Activated CD8-positive, alpha-beta T cell treated with anti-CD3 and anti-CD28 coated beads for 36 hours (primary cell): ENCODE results near the gene CYTH4. TPM values are rescaled to one million over a fixed set of nuclear protein-coding genes. Genes with fewer than 3 reads are reported as not detected.
A peak's percentile ranks its signal among the peaks of the same experiment; 100 is the strongest.

ENCODE experiments used
- ATAC-seq: fragments of 200-7000 bp; cut with Tn5 transposase; one replicate; pipeline ENCODE4 v1.10.0; 2021; ENCODE audit warnings: mild to moderate bottlenecking, moderate library complexity
- CTCF ChIA-PET: fragments of 350-600 bp; sonication (Branson Sonifier 250); formaldehyde crosslinking; loops from one replicate; lab custom pipeline; 2021; ENCODE audit warnings: antibody characterized with exemption; lab: Charles Lee
- POLR2A ChIA-PET: fragments of 350-600 bp; sonication (Branson Sonifier 250); formaldehyde crosslinking; loops from one replicate; lab custom pipeline; 2021; ENCODE audit warnings: antibody characterized with exemption; lab: Charles Lee
- DNase-seq: peaks from one replicate; pipeline ENCODE4 v3.0.0-alpha.2; 2020
- H3K27ac Mint-ChIP-seq: one replicate; pipeline ENCODE4 v1.8.0; 2021; ENCODE audit warnings: mild to moderate bottlenecking, mixed read lengths
- H3K27me3 Mint-ChIP-seq: one replicate; pipeline ENCODE4 v1.8.0; 2021; ENCODE audit warnings: mixed read lengths
- H3K36me3 Mint-ChIP-seq: one replicate; pipeline ENCODE4 v1.8.0; 2021; ENCODE audit warnings: low read depth, mixed read lengths
- H3K4me1 Mint-ChIP-seq: one replicate; pipeline ENCODE4 v1.8.0; 2021; ENCODE audit warnings: low read depth, mixed read lengths
- H3K4me3 Mint-ChIP-seq: one replicate; pipeline ENCODE4 v1.8.0; 2021; ENCODE audit warnings: mild to moderate bottlenecking, moderate library complexity, mixed read lengths
- H3K9me3 Mint-ChIP-seq: one replicate; pipeline ENCODE4 v1.8.0; 2021; ENCODE audit warnings: mixed read lengths
- intact Hi-C: fragments of 100-400 bp; cut with micrococcal nuclease; formaldehyde crosslinking; loops from one replicate; pipeline ENCODE4 v1.10.0; 2022
- total RNA-seq, 2 experiments: library from RNA; stranded (reverse); gene quantifications; one replicate each; pipeline ENCODE4 v1.2.3, GENCODE V29; 2021
- TF ChIP-seq, protein P1 (sequence below): fragments of 200-600 bp; IDR thresholded peaks from one replicate; pipeline ENCODE4 v1.8.0; 2022; ENCODE audit warnings: antibody characterized with exemption, mild to moderate bottlenecking

Gene CYTH4
- total RNA-seq, 2 experiments from 2014 or later: 33.2 to 33.4 TPM

DNA sequence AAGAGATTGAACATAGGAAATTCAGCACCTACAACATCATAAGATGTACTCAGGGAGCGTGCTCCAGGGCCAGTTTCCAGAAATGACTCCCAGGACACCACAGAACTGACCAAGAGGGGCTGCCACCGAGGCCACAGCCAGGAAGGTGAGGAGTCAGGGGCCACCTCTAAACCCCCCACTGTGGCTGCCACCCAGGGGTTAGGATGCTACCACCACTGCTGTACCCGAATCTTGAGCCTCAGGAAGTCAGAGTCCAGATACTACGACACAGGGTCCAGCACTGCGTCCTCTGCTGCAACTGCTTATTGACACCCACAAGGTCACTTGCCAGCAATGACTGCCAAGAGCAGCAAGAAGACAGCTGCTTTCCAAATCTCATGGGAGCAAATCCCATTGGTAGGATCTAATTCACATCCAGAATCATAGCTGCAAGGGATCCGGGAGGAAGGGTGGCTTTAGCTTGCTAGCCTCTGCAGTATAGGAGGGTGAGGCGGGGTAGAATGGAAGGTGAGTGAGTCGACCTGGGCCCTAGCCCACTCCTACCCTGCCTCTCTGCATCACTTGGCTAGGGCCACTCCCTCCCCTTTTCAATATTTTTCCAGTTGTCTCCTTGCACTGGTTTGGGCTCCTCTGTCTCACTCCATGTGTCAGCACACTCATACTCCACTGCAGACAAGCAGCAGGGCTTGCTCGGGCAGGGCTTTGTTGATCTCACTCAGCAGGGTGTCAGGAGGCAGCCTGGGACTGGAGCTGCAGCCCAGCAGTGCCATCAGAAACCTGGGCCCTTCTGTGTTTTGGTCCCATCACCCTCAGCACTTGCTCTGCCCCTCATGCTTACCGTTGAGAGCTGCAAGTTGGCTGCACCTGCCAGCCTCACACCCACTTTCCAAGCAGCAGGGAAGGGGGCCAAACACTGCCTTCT, 18.1 kb upstream of the CYTH4 start:
- intact Hi-C loops: no loop called here
- H3K9me3 Mint-ChIP-seq: peaks cover 9% of the 10 kb centered on the region
- TF ChIP-seq, protein P1, sequence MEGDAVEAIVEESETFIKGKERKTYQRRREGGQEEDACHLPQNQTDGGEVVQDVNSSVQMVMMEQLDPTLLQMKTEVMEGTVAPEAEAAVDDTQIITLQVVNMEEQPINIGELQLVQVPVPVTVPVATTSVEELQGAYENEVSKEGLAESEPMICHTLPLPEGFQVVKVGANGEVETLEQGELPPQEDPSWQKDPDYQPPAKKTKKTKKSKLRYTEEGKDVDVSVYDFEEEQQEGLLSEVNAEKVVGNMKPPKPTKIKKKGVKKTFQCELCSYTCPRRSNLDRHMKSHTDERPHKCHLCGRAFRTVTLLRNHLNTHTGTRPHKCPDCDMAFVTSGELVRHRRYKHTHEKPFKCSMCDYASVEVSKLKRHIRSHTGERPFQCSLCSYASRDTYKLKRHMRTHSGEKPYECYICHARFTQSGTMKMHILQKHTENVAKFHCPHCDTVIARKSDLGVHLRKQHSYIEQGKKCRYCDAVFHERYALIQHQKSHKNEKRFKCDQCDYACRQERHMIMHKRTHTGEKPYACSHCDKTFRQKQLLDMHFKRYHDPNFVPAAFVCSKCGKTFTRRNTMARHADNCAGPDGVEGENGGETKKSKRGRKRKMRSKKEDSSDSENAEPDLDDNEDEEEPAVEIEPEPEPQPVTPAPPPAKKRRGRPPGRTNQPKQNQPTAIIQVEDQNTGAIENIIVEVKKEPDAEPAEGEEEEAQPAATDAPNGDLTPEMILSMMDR: no peak
- peaks cover 1% of the 10 kb centered on the region for H3K36me3 Mint-ChIP-seq
- ChIA-PET POLR2A (interaction anchor here (1.3 to 1.7 kb wide), 3 partner anchors 8 to 167 kb away, joined by 3 to 7 read pairs (median 4); no protein-coding TSS in a partner anchor), CTCF (interaction anchor here (0.8 to 1.7 kb wide), 10 partner anchors 13 to 287 kb away, joined by 3 to 7 read pairs (median 3); no protein-coding TSS in a partner anchor)
- DNase-seq (no peak), ATAC-seq (no peak)
- H3K4me3 Mint-ChIP-seq: no peak overlapping the region
- peaks cover 33% of the 10 kb centered on the region for H3K4me1 Mint-ChIP-seq
- no peaks in the 10 kb centered on the region for H3K27me3 Mint-ChIP-seq
- H3K27ac Mint-ChIP-seq: no peak overlapping the region

DNA sequence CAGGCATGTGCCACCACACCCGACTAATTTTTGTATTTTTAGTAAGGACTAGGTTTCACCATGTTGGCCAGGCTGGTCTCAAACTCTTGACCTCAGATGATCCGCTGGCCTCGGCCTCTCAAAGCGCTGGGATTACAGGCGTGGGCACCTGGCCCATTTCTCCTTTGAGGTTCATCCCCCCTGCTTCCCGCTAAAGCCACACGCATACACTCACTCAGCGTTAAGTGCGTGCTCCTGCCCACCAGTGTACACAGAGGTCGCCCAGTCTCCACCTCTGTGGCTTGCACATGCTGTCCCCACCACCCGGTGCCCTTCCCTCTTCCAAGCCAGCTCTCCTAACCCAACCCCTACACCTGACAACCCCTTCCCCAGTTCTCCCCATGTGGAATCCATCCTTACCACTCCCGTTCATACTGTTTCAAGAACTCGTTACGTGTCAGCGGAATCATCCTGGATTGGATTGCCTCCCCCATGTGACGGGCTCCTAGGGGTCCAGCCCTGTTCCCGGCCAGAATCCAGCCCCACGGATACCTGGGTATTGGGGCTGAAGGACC, 15.7 kb upstream of the CYTH4 start:
- TF ChIP-seq, protein P1: no peak
- peak; percentile 37 for ATAC-seq

DNA sequence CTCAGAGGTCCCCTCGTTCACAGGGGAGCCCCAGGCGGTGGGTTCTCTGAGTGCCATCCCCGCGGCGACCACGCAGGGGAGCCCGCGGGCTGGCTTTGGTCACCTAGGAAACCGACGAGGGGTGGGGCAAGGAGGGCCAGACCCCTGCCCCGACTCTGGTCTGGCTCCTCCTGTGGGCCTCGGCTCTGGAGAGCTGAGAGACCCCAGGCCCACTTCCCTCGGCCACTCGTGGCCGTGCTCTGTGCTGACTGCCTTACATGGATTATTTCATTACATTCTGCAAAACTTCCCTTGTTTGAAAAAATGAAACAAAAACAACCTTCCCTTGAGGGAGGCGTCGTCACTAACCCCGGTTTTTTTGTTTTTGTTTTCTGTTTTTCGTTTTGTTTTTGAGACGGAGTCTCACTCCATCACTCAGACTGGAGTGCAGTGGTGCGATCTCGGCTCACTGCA, 15.1 kb upstream of the CYTH4 start:
- H3K9me3 Mint-ChIP-seq: peaks cover 9% of the 10 kb centered on the region
- no peaks in the 10 kb centered on the region for H3K27me3 Mint-ChIP-seq
- CTCF ChIA-PET: interaction anchor here (0.6 to 3.7 kb wide), 26 partner anchors 8 to 341 kb away, joined by 3 to 24 read pairs (median 4); partner anchors contain the start of gene RAC2
- H3K4me3 Mint-ChIP-seq: peak overlapping the region; percentile 73
- H3K4me1 Mint-ChIP-seq: peaks cover 28% of the 10 kb centered on the region
- H3K36me3 Mint-ChIP-seq: peaks cover 1% of the 10 kb centered on the region
- TF ChIP-seq, protein P1: peak; percentile 99
- peak overlapping the region; percentile 81 for H3K27ac Mint-ChIP-seq
- DNase-seq (peak; percentile 75), ATAC-seq (peak; percentile 96)
- POLR2A ChIA-PET: interaction anchor here (0.9 to 1.5 kb wide), 2 partner anchors 8 to 15 kb away, joined by 3 to 4 read pairs; partner anchors contain the start of gene CYTH4
- intact Hi-C loops: loop anchor here (5.0 kb wide), 1 partner anchor 190 kb away; no protein-coding TSS in a partner anchor

More for the DNA sequence above, 15.7 kb upstream of the CYTH4 start:
- POLR2A ChIA-PET: interaction anchor here (1.5 kb wide), 1 partner anchor 9 kb away, joined by 4 read pairs; no protein-coding TSS in a partner anchor
- peak overlapping the region; percentile 81 for H3K27ac Mint-ChIP-seq
- CTCF ChIA-PET: interaction anchor here (0.7 to 3.0 kb wide), 12 partner anchors 8 to 191 kb away, joined by 3 to 24 read pairs (median 4); no protein-coding TSS in a partner anchor
- peaks cover 1% of the 10 kb centered on the region for H3K36me3 Mint-ChIP-seq
- H3K9me3 Mint-ChIP-seq: peaks cover 9% of the 10 kb centered on the region
- DNase-seq: no peak
- no peaks in the 10 kb centered on the region for H3K27me3 Mint-ChIP-seq
- H3K4me3 Mint-ChIP-seq: peak overlapping the region; percentile 73
- H3K4me1 Mint-ChIP-seq: peaks cover 28% of the 10 kb centered on the region
- intact Hi-C loops: loop anchor here (5.0 kb wide), 1 partner anchor 191 kb away; no protein-coding TSS in a partner anchor

DNA sequence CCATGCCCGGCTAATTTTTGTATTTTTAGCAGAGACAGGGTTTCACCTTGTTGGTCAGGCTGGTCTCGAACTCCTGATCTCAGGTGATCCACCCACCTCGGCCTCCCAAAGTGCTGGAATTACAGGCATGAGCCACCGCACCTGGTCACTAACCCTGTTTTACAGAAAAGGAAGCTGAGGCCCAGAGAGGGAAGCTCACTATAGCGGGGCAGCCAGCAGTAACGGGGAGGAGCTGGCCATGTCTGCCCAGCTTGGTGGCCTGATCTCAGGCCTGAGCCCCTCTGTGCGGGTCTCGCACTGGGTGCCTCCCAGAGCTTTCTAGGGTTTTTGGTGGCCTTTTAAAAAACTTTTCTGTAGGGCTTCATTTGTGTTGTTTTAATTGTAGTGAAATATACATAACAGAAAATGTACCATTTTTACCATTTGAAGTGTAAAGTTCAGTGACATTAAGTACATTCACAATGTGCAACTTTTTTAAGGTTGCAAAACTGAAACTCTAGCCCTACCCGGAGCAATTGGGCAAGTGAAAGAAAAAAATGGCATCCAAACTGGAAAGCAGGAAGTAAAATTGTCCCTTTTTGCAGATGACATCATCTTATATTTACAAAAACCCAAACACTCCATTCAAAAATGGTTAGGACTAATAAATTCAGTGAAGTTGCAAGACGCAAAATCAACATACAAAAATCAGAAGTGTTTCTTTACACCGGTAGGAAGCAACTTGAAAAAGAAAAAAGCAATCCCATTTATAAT, 14.5 kb upstream of the CYTH4 start:
- CTCF ChIA-PET: interaction anchor here (0.6 to 3.7 kb wide), 25 partner anchors 9 to 340 kb away, joined by 3 to 24 read pairs (median 4); partner anchors contain the start of gene RAC2
- POLR2A ChIA-PET: interaction anchor here (0.9 to 1.5 kb wide), 3 partner anchors 8 to 14 kb away, joined by 3 to 4 read pairs (median 4); partner anchors contain the start of gene CYTH4
- Mint-ChIP-seq H3K27me3 (no peaks in the 10 kb centered on the region), H3K4me3 (peak overlapping the region; percentile 73), H3K27ac (peak overlapping the region; percentile 81), H3K9me3 (peaks cover 9% of the 10 kb centered on the region), H3K36me3 (peaks cover 1% of the 10 kb centered on the region), H3K4me1 (peaks cover 28% of the 10 kb centered on the region)
- ATAC-seq: no peak
- TF ChIP-seq, protein P1: no peak
- no peak for DNase-seq
- intact Hi-C loops: loop anchor here (5.0 kb wide), 1 partner anchor 189 kb away; no protein-coding TSS in a partner anchor
